NCI-H226 (cell line): ENCODE data around the gene LPCAT3.
"Not testable (repeated sequence)": the region's sequence is repeated elsewhere in the genome, so short reads cannot be mapped to it uniquely, and the experiment has no call there.

Experiments
- DNase-seq: peaks from one replicate; pipeline ENCODE4 v3.0.0-alpha.2; 2015

Gene LPCAT3

GRCh38 chr12:7035463-7035862, 17.2 kb upstream of the LPCAT3 start:
- no peak for DNase-seq

- no peak for DNase-seq
These were observed 16.2 kb upstream of the LPCAT3 start for GRCh38 chr12:7034464-7034863.

- no peak for DNase-seq
These were observed 14.7 kb upstream of the LPCAT3 start for GRCh38 chr12:7032990-7033389.

DNA sequence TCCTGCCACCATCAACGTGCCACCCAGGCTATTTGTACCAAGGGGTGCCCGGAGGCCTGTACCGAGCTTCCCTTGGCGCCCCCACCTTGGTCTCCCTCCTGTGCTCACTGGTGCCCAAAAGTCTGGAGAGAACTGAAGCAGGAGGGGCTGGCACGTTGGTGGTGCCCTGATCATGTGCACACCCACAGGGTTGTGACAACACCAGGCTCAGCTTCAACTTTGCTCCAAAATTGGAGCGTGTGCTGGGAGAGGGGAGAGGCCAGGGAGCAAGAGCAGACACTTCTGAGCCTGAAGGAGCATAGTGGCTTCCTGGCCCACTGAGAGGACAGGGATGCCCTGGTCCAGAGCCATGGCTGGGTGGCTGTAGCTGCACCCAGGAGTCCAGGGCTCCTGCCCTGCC, 13.0 kb upstream of the LPCAT3 start:
- no peak for DNase-seq

GRCh38 chr12:7026854-7027253, 8.6 kb upstream of the LPCAT3 start:
- DNase-seq: no peak

GRCh38 chr12:7023114-7023513, 4.8 kb upstream of the LPCAT3 start:
- no peak for DNase-seq

DNA sequence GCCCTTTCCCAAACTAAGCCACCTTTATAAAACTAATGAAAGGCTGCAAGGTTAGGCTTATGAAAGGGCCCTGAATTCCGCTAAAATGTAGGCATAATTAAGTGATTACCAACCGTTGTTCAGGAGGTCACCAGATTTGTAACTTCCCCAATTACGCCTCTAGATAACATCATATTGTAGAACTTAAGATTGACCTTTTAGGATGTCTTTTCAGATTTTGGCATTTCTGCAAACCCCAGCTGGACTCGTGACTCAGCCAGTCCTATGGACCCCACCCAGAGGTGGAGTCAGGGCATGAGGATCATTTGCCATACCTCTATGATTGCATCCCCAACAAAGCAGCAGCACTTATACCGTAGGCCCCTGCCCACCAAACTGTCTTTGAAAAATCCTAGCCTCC, 3.7 kb upstream of the LPCAT3 start:
- no peak for DNase-seq

DNA sequence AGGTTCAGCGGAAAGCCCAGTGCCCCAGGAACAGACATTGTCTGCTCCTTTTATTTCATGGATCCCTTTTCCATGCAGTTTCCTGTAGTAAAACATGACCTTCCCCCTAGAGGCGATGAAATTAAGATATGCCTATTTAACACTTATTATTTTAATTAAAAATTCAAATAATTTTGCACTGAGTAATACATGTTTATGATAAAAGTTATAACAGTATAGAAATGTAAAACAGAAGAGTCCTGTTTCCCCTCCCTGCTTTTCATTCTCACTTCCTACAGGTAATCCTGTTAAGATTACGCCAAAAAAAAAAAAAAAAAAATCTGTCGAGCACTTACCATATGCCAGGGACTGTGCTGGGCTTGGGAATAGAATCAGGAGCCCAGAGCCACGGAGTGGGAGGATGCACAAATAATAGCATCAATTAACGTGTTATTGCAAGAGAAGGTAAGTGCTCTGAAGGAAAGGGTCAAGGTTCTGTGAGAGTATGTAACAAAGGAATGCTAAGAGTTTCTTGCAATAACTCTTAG, 830 bp upstream of the LPCAT3 start:
- no peak for DNase-seq

DNA sequence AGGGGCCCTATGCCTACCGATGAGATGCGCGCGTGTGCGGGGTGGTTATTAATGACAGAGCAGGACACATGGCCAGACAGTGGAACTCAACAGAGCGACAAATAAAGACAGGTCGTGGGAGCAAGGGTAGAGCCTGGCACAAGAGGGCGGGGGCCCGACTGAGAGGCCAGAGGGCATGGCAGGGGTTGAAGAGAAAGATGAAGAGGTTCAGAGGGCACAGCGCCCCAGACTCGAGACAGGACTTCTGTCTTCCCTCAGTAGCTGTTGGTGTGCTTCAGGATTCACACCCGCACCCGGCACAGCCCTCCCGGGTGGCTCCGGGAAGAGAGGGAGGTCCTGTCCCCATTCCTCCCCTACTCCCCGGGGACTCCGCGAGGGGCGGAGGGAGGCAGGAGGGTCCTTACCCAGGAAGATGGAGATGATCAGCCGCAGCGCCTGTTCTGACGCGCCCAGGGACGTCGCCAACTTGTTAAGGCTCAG, 366 bp downstream of the LPCAT3 start:
- no peak for DNase-seq

- DNase-seq: no peak
These were observed 1.2 kb downstream of the LPCAT3 start for GRCh38 chr12:7016958-7017571.

GRCh38 chr12:7015555-7016370, 2.5 kb downstream of the LPCAT3 start:
- DNase-seq: no peak

GRCh38 chr12:7013101-7013500, 5.2 kb downstream of the LPCAT3 start:
- no peak for DNase-seq

GRCh38 chr12:7012024-7012607, 6.2 kb downstream of the LPCAT3 start:
- DNase-seq: no peak

DNA sequence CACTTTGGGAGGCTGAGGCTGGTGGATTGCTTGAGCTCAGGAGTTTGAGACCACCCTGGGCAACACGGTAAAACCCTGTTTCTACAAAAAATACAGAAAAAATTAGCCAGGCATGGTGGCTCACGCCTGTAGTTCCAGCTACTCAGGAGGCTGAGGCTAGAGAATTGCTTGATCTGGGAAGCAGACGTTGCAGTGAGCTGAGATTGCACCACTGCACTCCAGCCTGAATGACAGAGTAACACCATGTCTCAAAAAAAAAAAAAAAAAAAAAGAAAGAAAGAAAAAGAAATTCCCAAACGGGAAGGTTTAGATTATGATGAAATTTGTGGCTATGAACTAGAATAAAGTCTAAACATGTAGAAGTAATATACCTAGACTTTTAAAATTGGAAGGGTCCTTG, 6.9 kb downstream of the LPCAT3 start:
- not testable (repeated sequence) for DNase-seq

- DNase-seq: no peak
These were observed 8.8 kb downstream of the LPCAT3 start for GRCh38 chr12:7009512-7009911.

GRCh38 chr12:7008864-7009263, 9.4 kb downstream of the LPCAT3 start:
- DNase-seq: no peak

- no peak for DNase-seq
These were observed 11.6 kb downstream of the LPCAT3 start for GRCh38 chr12:7006639-7007038.

DNA sequence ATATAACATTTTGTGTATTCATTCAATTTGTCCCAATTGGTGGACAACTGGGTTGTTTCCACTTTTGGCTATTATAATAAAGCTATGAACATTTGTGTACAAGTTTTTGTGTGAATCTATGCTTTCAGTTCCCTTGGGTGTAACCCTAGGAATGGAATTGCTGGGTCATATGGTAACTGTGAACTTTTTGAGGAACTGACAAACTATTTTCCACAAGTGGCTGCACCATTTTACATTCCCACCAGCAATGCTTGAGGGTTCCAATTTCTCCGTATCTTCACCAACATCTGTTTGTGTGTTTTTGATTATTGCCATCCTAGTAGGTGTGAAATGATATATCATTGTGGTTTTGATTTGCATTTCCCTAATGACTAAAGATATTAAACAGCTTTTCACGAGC, 13.0 kb downstream of the LPCAT3 start:
- DNase-seq: no peak

DNA sequence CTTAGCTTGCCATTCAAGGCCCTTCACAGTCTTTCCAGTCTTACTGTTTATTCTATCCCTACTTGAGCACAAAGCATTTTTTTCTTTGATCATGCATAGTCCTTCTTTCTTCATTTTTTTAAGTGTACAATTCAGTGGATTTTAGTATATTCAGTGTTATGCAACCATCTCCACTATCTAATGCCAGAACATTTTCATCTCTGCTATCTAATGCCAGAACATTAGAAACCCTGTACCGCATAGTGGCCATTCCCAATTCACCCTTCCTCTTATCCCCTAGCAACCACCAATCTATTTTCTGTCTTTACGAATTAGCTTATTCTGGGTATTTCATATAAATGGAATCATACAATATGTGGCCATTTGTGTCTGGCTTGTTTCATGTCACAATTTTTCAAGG, 13.4 kb downstream of the LPCAT3 start:
- DNase-seq: no peak

GRCh38 chr12:7004287-7004803, 13.9 kb downstream of the LPCAT3 start:
- DNase-seq: no peak

DNA sequence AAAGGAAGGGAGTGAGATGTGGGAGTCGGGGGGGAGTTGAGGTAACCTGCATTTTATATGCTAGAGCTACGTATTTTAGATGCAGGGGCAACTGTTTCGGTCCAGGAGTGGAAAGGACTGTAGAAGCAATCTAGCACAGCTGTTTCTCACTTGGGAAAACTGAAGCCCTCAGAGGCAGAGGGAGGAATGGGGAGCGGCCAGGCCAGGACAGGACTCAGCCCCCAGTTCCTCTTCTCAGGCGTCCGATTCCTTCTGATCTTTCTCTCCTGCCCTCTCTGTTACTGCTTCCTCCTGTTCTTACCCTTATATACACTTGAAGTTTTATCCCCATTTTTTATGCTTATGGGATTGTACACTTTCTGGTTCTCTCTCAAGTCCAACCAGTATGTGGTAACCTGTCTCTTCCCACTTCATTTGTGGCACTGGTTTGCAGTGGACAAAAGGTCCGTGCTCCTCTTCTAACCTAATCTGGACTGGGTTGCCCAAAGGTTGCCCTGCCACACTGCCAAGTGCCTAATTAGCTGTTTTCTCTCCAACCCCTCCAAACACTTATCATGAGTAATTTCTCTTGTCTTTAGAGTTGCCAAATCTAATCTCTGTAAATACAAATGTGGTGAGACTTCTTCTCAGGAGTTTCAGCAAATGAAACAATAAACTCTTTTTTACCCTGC, 16.2 kb downstream of the LPCAT3 start:
- DNase-seq: no peak

- DNase-seq: no peak
These were observed 19.4 kb downstream of the LPCAT3 start for GRCh38 chr12:6998715-6999451.
